Esophagus squamous epithelium (tissue), 5 donors: ENCODE results near the gene CENPO. TPM values are rescaled to one million over a fixed set of nuclear protein-coding genes. Genes with fewer than 3 reads are reported as not detected.

ENCODE experiments used
- DNase-seq: peaks from one replicate; lab custom pipeline; 2025; lab: John Stamatoyannopoulos, UW
- H3K27ac ChIP-seq, 4 donors: fragments of 200-600 bp; sonication (generic); one replicate each; pipeline ENCODE4 v1.5.1; 2016 to 2019; ENCODE audit warnings: mild to moderate bottlenecking in 1 of 4
- H3K27me3 ChIP-seq, 4 donors: fragments of 200-600 bp; sonication (generic); 1 replicate in 3 of 4; 2 replicates in 1 of 4; pipeline versions ENCODE4 v1.5.1 to v1.6.0; 2017 to 2021; ENCODE audit warnings: antibody characterized with exemption in 1 of 4
- H3K36me3 ChIP-seq, 3 donors: fragments of 200-600 bp; sonication (generic); one replicate each; pipeline ENCODE4 v1.5.1; 2016 to 2019
- H3K4me1 ChIP-seq, 3 donors: fragments of 200-600 bp; sonication (generic); one replicate each; pipeline ENCODE4 v1.5.1; 2017 to 2019
- H3K4me3 ChIP-seq, 4 donors: fragments of 200-600 bp; sonication (generic); 1 replicate in 3 of 4; 2 replicates in 1 of 4; pipeline ENCODE4 v1.5.1; 2016 to 2019; ENCODE audit warnings: mild to moderate bottlenecking in 2 of 4, moderate library complexity in 1 of 4
- H3K9me3 ChIP-seq, 3 donors: fragments of 200-600 bp; sonication (generic); one replicate each; pipeline ENCODE4 v1.5.1; 2016 to 2019
- POLR2A ChIP-seq, 4 donors: fragments of 450-650 bp; IDR thresholded peaks; one replicate each; pipeline ENCODE4 v1.6.1; 2017; ENCODE audit warnings: antibody characterized with exemption in 4 of 4, mild to moderate bottlenecking in 4 of 4, moderate library complexity in 3 of 4
- WGBS, 2 donors: methylation state at CpG; one replicate each; pipeline ENCODE4 v1.1.5; 2018; 5-methylcytosine and 5-hydroxymethylcytosine counted together
- intact Hi-C: fragments of 100-400 bp; cut with DNase I; formaldehyde crosslinking; loops from one replicate; pipeline ENCODE4 v1.15.0; 2022
- total RNA-seq, 4 donors: library from RNA; depleted of rRNA; stranded (reverse); fragments of >200 nt; gene quantifications; one replicate each; pipeline ENCODE4 v1.1.0, GENCODE V29; 2016
- TF ChIP-seq, protein P1 (sequence below), 6 experiments: fragments of 450-650 bp in 4 of 6; fragments of 200-600 bp in 2 of 6; sonication (generic) in 2 of 6; IDR thresholded peaks; one replicate each; pipeline ENCODE4 v1.5.1; 2016 to 2019; ENCODE audit warnings: antibody characterized with exemption in 6 of 6, mild to moderate bottlenecking in 4 of 6, moderate library complexity in 4 of 6
- donor health status: DM: yes; HTN: yes; CAD: no.

CENPO gene
- total RNA-seq, 4 donors from 2014 or later: 3.5 to 12.2 (median 6.4) TPM

DNA sequence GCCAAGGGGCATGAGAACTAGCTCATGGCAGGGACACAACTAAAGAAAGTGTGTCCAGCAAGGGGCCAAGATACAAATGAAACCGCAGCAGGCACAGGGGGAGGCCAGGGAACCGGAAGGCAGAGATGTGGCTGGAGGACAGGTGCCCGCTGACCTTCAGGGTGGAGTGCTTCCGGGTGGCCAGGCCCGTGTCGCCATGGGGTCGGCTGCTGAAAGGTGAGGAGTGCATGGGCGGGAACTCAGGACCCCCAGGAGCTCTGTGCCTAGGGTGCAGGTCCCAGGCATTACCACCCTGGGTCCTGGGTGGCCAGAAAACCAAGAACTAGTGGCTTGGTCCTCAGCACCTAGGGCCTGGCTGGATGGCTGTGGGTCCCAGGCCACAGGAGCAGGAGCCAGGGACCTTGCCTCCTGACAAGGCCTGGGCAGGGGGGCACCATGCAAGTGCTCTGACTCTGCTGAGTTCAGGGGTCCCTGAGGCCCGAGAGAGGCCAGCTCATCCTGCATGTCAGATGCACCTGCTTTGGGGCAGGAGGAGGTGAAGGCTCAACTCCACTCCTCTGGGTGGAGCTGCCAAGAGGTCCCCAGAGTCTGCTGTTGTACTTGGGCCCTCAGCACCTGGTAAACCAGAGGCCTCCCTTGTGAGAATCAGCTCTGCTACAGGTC lies 50.9 kb downstream of the CENPO start:
- Histone ChIP-seq H3K4me1 (no peaks in the 10 kb centered on the region), H3K27me3 (no peaks in the 10 kb centered on the region), H3K4me3 (no peak overlapping the region), H3K36me3 (peaks cover 0 to 40% (median 0%) of the 10 kb centered on the region in 3 donors), H3K27ac (no peak overlapping the region), H3K9me3 (no peaks in the 10 kb centered on the region)
- TF ChIP-seq, protein P1, sequence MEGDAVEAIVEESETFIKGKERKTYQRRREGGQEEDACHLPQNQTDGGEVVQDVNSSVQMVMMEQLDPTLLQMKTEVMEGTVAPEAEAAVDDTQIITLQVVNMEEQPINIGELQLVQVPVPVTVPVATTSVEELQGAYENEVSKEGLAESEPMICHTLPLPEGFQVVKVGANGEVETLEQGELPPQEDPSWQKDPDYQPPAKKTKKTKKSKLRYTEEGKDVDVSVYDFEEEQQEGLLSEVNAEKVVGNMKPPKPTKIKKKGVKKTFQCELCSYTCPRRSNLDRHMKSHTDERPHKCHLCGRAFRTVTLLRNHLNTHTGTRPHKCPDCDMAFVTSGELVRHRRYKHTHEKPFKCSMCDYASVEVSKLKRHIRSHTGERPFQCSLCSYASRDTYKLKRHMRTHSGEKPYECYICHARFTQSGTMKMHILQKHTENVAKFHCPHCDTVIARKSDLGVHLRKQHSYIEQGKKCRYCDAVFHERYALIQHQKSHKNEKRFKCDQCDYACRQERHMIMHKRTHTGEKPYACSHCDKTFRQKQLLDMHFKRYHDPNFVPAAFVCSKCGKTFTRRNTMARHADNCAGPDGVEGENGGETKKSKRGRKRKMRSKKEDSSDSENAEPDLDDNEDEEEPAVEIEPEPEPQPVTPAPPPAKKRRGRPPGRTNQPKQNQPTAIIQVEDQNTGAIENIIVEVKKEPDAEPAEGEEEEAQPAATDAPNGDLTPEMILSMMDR (IDR thresholded peaks at IDR 0.05): no peak
- TF ChIP-seq POLR2A (IDR thresholded peaks at IDR 0.05): no peak
- DNase-seq: no peak
- intact Hi-C loops: no loop called here
- WGBS, 2 donors: 90 to 95% methylated on average over 8 of the region's 9 CpGs

DNA sequence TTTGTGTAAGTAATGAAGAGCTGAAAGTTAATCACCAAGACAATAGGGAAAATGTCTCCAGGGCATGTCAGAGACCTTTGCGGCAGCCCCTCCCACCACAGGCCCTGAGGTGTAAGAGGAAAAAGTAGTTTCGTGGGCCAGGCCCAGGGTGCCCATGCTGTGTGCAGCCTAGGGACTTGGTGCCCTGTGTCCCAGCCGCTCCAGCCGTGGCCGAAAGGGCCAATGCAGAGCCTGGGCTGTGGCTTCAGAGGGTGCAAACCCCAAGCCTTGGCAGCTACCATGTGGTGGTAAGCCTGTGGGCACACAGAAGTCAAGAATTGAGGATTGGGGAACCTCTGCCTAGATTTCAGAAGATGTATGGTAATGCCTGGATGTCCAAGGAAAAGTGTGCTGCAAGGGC lies 52.5 kb downstream of the CENPO start:
- Histone ChIP-seq H3K27ac (no peak overlapping the region), H3K4me1 (peaks cover 0 to 7% (median 0%) of the 10 kb centered on the region in 3 donors), H3K4me3 (no peak overlapping the region), H3K36me3 (peaks cover 0 to 24% (median 0%) of the 10 kb centered on the region in 3 donors), H3K9me3 (no peaks in the 10 kb centered on the region), H3K27me3 (no peaks in the 10 kb centered on the region)
- no peak for DNase-seq
- intact Hi-C loops: no loop called here
- TF ChIP-seq, protein P1 (IDR thresholded peaks at IDR 0.05): no peak
- no peak for TF ChIP-seq POLR2A (IDR thresholded peaks at IDR 0.05)
- WGBS, 2 donors: 79 to 88% methylated on average over 2 to 5 of the region's 5 CpGs

DNA sequence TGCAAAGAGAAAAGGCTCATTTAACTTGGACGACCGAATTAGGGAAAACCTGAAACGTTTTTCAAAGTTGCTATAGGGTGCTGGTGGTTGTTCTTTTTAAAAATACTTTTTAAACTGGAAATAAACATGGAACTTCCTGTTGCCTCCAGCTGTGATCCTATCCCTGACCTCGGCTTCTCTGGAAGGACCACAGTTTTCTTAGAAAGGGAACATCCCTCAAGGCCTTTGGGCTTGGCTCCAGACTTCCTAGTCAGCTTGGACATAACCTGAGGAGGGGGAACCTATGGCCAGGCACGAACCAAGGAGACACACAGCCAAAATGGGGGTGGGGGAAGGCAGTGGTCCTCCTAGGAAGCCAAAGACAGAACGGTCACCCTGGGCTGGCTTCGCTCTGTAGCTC lies 57.7 kb downstream of the CENPO start:
- Histone ChIP-seq H3K4me3 (no peak overlapping the region), H3K36me3 (no peaks in the 10 kb centered on the region), H3K9me3 (no peaks in the 10 kb centered on the region), H3K4me1 (peaks cover 0 to 26% (median 0%) of the 10 kb centered on the region in 3 donors), H3K27me3 (no peaks in the 10 kb centered on the region), H3K27ac (no peak overlapping the region)
- 71% methylated on average over 7 of the region's 7 CpGs for WGBS, 2 donors
- intact Hi-C loops: no loop called here
- no peak for DNase-seq
- TF ChIP-seq, protein P1 (IDR thresholded peaks at IDR 0.05): no peak
- TF ChIP-seq POLR2A (IDR thresholded peaks at IDR 0.05): no peak

DNA sequence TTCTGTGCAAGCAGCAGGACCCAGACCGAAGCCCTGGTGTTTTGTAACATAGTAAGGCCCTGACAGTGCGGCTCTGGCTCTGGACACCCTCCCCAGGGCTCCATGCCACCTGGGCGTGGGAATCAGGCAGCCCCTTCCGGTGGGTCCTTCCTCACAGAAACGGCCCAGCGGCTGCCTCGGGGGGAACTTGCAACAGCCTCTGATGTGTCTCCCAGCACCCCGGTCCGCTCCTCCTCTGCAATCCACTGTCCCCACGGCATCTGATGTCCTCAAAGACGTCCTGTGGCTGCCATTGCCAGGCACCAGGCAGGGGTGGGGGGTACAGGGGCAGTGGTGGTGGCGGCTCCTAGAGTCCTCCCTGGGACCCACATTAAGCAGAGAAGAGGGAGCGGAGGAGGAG lies 58.8 kb downstream of the CENPO start:
- Histone ChIP-seq H3K4me3 (no peak overlapping the region), H3K27me3 (no peaks in the 10 kb centered on the region), H3K27ac (peak overlapping the region in 2 of 4 donors; percentile 3 to 39), H3K36me3 (no peaks in the 10 kb centered on the region), H3K4me1 (peaks cover 0 to 37% (median 7%) of the 10 kb centered on the region in 3 donors), H3K9me3 (no peaks in the 10 kb centered on the region)
- DNase-seq: no peak
- TF ChIP-seq, protein P1 (IDR thresholded peaks at IDR 0.05): no peak
- TF ChIP-seq POLR2A (IDR thresholded peaks at IDR 0.05): no peak
- 97 to 100% methylated on average over 1 to 6 of the region's 13 CpGs for WGBS, 2 donors
- intact Hi-C loops: no loop called here

DNA sequence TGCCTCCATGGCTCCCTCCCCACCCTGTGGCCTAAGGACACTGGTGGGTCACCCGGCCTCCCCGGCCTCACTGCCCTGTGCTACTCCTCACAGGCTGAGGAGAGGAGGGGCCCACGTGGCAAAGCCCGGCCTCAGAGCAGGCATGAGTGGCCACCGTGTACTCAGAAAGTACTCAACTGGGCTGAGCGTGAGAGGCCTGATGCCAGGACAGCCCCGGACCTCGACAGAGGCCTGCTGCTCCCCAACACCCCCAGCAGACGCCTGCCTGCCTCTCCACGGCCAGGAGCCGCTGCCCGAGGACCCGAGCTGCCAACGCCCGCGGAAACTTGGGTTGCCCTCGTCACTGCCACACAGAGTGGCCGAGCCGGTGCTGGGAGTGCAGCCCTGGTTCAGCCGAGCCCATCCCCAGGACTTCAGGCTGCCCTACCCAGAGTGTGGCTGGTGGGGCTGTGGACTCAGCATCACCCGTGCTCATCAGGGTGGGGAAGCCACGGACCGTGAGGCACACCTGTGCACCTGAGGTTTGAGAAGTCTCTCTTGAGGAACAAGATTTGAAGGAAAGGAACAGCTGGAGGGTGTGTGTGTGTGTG lies 59.3 kb downstream of the CENPO start:
- H3K4me1 ChIP-seq: peaks cover 0 to 38% (median 7%) of the 10 kb centered on the region in 3 donors
- intact Hi-C loops: no loop called here
- TF ChIP-seq, protein P1 (IDR thresholded peaks at IDR 0.05): no peak
- TF ChIP-seq POLR2A (IDR thresholded peaks at IDR 0.05): no peak
- no peak for DNase-seq
- H3K36me3 ChIP-seq: no peaks in the 10 kb centered on the region
- no peak overlapping the region for H3K4me3 ChIP-seq
- no peaks in the 10 kb centered on the region for H3K27me3 ChIP-seq
- whole genome bisulfite sequencing, 2 donors: 82 to 100% methylated on average over 3 to 4 of the region's 23 CpGs
- H3K9me3 ChIP-seq: no peaks in the 10 kb centered on the region
- H3K27ac ChIP-seq: peak overlapping the region in 2 of 4 donors; percentile 3 to 39
